Heart left ventricle (tissue), 13 donors: ENCODE results near the gene BIN2.

Experiments
- POLR2A ChIP-seq, 2 donors: fragments of 450-650 bp; IDR thresholded peaks; one replicate each; pipeline ENCODE4 v1.6.1; 2017; ENCODE audit warnings: antibody characterized with exemption in 2 of 2, mild to moderate bottlenecking in 2 of 2, moderate library complexity in 2 of 2
- TF ChIP-seq, protein P1 (sequence below), 12 donors: fragments of 200-600 bp; sonication (generic) in 4 of 12; IDR thresholded peaks; one replicate each; pipeline versions ENCODE4 v1.5.0 to v1.8.0; 2018 to 2022; ENCODE audit warnings: antibody characterized with exemption in 12 of 12, mild to moderate bottlenecking in 5 of 12
- donor health status: ischemic (EF 13 %, LVEDD 7.1; RV severe dilation, severe dysfunction).
- donor health status: DM: no; HTN: yes; CAD: no.
- donor health status: DM: no; HTN: no; CAD: no.
- donor health status: ischemic (EF 25% LVEDD 6.9; RV normal size, moderate dysfunction).
- donor health status: ischemic (EF 25% LVEDD 5.7; RV mildly dilated, moderate dysfunction).
- donor health status: ischemic (EF 35%, LVEDD 5.7; RV mildly dilated, moderate dysfunction).
- donor health status: nonischemic (EF 11% LVEDD 7.7; RV severe dilation, severe dysfunction).
- donor health status: DM: yes; HTN: yes; CAD: no.
- donor health status: PGD.
- donor health status: ischemic (EF 29% LVEDD 5.4; RV normal size, mild dysfunction).
- donor health status: nonischemic (EF 23%, LVEDD 6.1; RV moderate dilation, normal function).

DNA sequence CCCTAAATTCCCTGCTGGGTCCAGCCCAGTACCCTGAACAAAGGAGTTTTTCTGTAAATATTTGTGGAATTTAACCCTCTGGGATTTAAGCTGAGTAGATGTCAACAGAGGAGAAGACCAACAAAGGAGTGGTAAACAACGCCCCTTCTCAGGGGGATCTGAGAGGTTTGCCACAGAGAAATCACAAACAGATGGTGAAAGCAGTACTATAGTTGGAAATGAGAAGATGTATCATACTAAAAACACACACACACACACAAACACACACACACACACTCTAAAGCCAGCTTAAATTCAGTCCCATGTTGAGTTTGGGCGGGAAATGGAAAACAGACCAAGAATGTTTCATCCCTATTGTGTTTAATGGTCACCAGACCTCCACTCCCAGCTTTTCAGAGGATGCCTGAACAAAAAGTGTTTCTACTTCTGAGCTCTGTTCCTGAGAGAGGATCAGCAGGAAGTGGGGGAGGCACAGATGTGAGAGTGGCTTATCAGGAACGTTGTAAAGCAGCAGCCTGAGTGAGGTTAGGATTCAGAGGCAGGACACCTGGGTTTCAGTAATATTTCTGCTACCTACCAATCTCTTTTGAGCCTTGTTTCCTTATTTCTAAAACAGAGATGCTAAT lies 3.2 kb downstream of the BIN2 start:
- TF ChIP-seq, protein P1, sequence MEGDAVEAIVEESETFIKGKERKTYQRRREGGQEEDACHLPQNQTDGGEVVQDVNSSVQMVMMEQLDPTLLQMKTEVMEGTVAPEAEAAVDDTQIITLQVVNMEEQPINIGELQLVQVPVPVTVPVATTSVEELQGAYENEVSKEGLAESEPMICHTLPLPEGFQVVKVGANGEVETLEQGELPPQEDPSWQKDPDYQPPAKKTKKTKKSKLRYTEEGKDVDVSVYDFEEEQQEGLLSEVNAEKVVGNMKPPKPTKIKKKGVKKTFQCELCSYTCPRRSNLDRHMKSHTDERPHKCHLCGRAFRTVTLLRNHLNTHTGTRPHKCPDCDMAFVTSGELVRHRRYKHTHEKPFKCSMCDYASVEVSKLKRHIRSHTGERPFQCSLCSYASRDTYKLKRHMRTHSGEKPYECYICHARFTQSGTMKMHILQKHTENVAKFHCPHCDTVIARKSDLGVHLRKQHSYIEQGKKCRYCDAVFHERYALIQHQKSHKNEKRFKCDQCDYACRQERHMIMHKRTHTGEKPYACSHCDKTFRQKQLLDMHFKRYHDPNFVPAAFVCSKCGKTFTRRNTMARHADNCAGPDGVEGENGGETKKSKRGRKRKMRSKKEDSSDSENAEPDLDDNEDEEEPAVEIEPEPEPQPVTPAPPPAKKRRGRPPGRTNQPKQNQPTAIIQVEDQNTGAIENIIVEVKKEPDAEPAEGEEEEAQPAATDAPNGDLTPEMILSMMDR (IDR thresholded peaks at IDR 0.05): no peak
- TF ChIP-seq POLR2A (IDR thresholded peaks at IDR 0.05): no peak
